AG09309 (cell line): ENCODE measurements around the gene FOSB.

ENCODE experiments used
- DNase-seq: peaks from one replicate; pipeline ENCODE4 v3.0.0-alpha.2; 2010; ENCODE audit warnings: low read depth
- H3K4me3 ChIP-seq: 2 replicates; pipeline ENCODE4 v1.5.1; 2011; ENCODE audit warnings: mild to moderate bottlenecking, low read depth, low read length, moderate library complexity; ENCODE audit not compliant: control insufficient read depth
- CTCF ChIP-seq: IDR thresholded peaks from 2 replicates; pipeline ENCODE4 v1.5.1; 2011; ENCODE audit warnings: mild to moderate bottlenecking, low read depth, low read length, inconsistent platforms; ENCODE audit not compliant: insufficient read depth, control insufficient read depth; ENCODE audit errors: missing control alignments

Gene FOSB

GRCh38 chr19:45475537-45476291, 7.9 kb downstream of the FOSB start:
- no peak overlapping the region for H3K4me3 ChIP-seq
- no peak for DNase-seq
- TF ChIP-seq CTCF, result no peak

- TF ChIP-seq CTCF, result no peak
- H3K4me3 ChIP-seq, result no peak overlapping the region
- no peak for DNase-seq
These were observed 8.5 kb downstream of the FOSB start for GRCh38 chr19:45476304-45476703.

- no peak overlapping the region for H3K4me3 ChIP-seq
- no peak for DNase-seq
- TF ChIP-seq CTCF, result no peak
These were observed 9.4 kb downstream of the FOSB start for GRCh38 chr19:45477186-45477585.

GRCh38 chr19:45477713-45478453, 10.1 kb downstream of the FOSB start:
- no peak for DNase-seq
- no peak for TF ChIP-seq CTCF
- peak overlapping the region; percentile 56 for H3K4me3 ChIP-seq

- TF ChIP-seq CTCF, result peak; percentile 92
- peak; percentile 89 for DNase-seq
- peak overlapping the region; percentile 56 for H3K4me3 ChIP-seq
These were observed 10.8 kb downstream of the FOSB start for GRCh38 chr19:45478454-45479238.

- TF ChIP-seq CTCF, result no peak
- no peak for DNase-seq
- H3K4me3 ChIP-seq, result no peak overlapping the region
These were observed 15.2 kb downstream of the FOSB start for GRCh38 chr19:45483033-45483432.
